Stimulated activated CD8-positive, alpha-beta memory T cell treated with anti-CD3 and anti-CD28 coated beads, Interleukin-4, amount 100 ng/mL, for 24 hours (primary cell): ENCODE measurements around the gene USP48.

ENCODE experiments used
- DNase-seq: peaks from one replicate; pipeline ENCODE4 v3.0.0-alpha.2; 2020; ENCODE audit warnings: low read depth

Gene USP48

DNA sequence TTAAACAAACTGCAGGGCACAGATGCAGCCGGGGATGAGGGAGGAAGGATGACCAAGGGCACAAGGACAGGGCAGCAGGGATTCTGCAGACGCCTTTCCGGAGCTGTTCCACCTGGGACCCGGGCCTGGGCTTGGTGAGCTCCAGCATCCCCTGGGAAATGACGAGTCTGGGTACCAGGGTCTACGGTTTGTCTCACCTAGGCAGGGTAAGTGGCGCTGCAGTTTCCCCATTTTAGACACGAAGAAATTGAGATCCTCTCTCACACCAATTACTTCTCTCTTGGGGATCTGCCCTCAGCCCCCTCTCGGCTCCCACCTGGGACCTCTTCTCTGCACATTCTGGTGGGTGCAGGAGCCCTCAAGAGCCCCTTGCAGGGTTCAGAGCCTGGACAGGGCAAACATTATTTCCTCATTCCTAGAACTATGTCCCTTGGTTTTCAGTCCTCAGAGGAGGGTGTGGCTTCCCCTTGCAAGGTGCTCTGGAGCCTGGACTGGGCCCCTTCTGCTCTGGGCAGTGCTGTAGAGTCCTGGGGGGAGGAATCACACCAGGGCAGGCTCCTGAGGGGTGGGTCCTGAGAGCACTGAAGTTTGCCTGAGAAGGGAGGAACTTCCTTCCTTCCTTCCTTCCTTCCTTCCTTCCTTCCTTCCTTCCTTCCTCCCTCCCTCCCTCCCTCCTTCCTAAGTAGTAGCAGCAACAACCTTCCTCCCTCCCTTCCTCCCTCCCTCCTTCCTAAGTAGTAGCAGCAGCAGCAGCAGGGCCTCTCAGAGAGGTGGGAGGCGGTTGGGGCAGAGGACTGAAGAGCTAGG is 129.8 kb downstream of the USP48 start:
- no peak for DNase-seq

DNA sequence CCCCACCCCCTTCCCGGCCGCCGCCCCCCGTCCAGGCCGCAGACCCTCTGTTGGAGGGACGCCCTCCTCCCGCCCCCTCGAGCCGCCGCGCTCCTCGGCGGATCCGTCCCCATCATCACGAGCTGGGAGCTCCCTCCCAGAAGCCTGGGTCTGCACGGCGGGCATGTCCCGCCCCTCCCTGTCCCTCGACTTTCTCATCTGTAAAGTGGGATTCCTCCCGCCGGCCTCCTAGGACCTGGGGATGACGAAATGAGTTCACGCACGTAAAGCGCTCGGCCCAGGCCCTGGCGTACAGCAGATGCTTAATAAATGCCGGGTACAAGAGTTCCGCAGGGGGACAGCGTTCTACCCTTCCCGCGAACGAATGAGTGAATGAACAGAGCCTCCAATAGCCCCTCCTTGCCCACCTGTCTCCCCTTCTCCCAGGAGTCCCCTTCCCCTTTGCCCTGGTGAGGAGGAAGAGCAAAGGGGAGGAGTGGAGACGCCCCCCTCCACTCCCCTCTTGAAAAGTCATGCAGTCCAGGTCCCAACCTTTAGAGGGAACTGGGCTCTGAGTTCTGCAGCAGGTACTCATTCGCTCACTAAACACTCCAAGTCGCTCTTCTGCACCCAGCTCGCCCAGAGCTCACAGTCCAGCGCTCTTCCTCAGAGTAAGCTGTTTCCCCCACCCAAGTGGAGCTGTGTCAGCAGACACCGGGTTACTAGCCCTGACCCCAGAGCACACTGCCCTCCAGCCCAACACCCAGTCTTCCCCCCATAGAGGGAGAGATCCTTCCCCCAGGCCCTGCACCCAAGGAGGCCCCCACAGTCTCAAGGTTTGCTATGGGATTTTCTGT is 130.6 kb downstream of the USP48 start:
- no peak for DNase-seq

- peak; percentile 31 for DNase-seq
These were observed 131.5 kb downstream of the USP48 start for GRCh38 chr1:21651214-21652042.

- no peak for DNase-seq
These were observed 132.5 kb downstream of the USP48 start for GRCh38 chr1:21650400-21650799.

GRCh38 chr1:21649315-21649714 is 133.6 kb downstream of the USP48 start:
- DNase-seq, result no peak

GRCh38 chr1:21648791-21649190 is 134.2 kb downstream of the USP48 start:
- DNase-seq, result no peak

- no peak for DNase-seq
These were observed 134.6 kb downstream of the USP48 start for GRCh38 chr1:21648352-21648730.

GRCh38 chr1:21647431-21648351 is 135.3 kb downstream of the USP48 start:
- no peak for DNase-seq

DNA sequence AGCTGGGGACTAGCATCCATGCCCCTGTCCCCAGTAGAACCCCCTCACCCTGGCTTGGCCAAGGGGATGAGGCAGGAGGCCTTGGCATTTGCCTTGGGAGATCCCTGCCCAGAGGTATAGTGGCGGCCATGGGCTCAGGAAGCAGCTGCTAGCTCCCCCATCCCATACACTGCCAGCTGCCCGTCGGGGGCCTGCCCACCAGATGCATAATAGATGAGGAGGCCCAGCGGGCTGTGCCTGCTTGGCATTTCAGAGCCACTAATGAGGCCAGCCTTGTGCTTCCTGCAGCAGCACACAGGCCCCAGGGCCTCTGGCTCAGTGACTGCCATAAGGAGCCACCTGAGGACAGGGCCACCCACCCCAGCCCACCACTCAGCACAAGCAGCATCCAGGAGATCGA is 137.4 kb downstream of the USP48 start:
- DNase-seq, result no peak

GRCh38 chr1:21644906-21645305 is 138.0 kb downstream of the USP48 start:
- DNase-seq, result no peak

GRCh38 chr1:21644348-21644747 is 138.6 kb downstream of the USP48 start:
- no peak for DNase-seq

- no peak for DNase-seq
These were observed 139.3 kb downstream of the USP48 start for GRCh38 chr1:21643624-21644023.

DNA sequence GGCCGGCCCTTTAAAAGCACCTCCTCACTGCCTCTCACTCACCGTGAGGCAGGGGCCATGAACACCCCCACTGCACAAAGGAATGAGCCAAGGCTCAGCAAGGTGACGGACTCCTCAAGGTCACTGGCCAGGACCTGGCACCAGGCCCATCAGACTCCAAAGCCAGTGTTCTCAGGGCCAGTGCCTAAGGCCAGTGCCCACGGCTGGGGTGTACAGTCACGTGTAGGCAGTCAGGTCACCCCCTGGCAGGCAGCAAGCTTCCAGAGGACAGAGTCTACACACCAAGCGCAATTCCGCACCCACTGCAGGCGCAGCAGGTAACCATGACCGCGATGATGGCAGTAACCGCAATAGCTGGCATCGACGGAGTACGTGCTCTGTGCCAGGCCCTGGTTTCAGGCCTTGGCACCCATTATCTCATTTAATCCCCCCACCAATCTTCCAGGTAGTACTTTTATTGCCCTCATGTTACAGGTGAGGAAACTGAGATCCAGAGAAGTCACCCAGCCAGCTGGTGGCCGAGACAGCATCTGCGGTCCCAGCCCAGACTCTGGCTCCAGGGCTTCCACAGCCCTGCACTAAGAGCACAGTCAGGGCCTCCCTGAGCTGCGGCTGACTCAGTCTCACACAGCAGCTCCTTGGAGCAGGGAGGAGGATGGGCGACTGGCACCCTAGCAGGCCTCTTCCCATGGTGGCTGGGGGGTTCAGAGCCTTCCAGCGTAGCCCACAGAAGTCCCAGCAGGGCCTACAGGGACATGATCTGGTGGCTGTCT is 140.8 kb downstream of the USP48 start:
- no peak for DNase-seq

GRCh38 chr1:21641537-21641936 is 141.4 kb downstream of the USP48 start:
- no peak for DNase-seq

DNA sequence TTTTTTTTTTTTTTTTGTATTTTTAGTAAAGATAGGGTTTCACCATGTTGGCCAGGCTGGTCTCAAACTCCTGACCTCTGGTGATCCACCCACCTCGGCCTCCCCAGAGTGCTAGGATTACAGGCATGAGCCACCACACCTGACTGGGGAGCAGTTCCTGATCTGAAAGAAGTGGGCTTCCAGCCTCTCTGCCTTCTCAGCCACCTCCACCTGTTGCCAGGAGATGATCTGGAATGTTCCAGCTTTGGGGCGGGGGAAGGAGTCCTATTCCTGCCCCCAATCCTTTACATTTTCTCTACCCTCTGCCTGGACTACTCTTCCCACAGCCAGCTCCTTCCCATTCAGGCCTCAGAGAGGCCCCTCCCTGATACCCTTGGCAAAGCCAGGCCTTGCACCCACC is 141.9 kb downstream of the USP48 start:
- DNase-seq, result no peak

GRCh38 chr1:21640653-21641052 is 142.3 kb downstream of the USP48 start:
- no peak for DNase-seq

DNA sequence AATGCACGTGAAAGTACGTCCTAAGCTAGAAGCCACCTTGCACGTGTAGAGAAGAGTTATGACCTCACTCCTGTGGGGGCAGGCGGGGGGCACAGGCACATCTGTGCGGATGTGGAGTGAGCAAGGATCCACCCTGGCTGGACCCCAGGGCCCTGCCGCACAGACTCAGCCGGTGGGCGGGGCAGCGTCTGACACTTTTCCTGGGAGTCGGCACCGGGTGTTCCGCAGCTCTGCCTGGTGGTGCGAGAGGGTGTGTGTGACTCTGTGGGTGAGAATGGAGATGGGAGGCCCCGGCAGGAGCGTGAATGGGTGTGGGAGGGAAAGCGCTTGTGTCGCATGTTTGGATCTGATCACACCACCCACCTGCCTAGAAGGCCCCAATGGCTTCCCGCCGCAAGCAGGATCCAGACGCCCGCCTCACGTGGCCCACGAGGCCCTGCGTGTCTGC is 143.3 kb downstream of the USP48 start:
- no peak for DNase-seq

GRCh38 chr1:21638531-21639341 is 144.2 kb downstream of the USP48 start:
- no peak for DNase-seq

- DNase-seq, result no peak
These were observed 145.4 kb downstream of the USP48 start for GRCh38 chr1:21637514-21637913.

- DNase-seq, result no peak
These were observed 146.9 kb downstream of the USP48 start for GRCh38 chr1:21636029-21636428.
